NK-92 (cell line): ENCODE measurements around the gene PMFBP1.

Experiments
- DNase-seq: peaks from one replicate; lab custom pipeline; 2025; ENCODE audit not compliant: unreplicated experiment; lab: John Stamatoyannopoulos, UW

PMFBP1 gene

GRCh38 chr16:72187551-72187950 lies 15.6 kb upstream of the PMFBP1 start:
- DNase-seq = no peak

GRCh38 chr16:72182976-72183375 lies 11.0 kb upstream of the PMFBP1 start:
- DNase-seq = no peak

GRCh38 chr16:72179204-72179970 lies 7.4 kb upstream of the PMFBP1 start:
- DNase-seq = no peak

GRCh38 chr16:72174726-72175125 lies 2.8 kb upstream of the PMFBP1 start:
- no peak for DNase-seq

- no peak for DNase-seq
Observed at GRCh38 chr16:72173997-72174396, 2.0 kb upstream of the PMFBP1 start.

GRCh38 chr16:72171236-72171635 lies 719 bp downstream of the PMFBP1 start:
- no peak for DNase-seq

- DNase-seq = no peak
Observed at GRCh38 chr16:72169708-72170107, 2.2 kb downstream of the PMFBP1 start.

GRCh38 chr16:72168365-72168764 lies 3.6 kb downstream of the PMFBP1 start:
- DNase-seq = no peak

- DNase-seq = no peak
Observed at GRCh38 chr16:72166954-72167561, 4.9 kb downstream of the PMFBP1 start.

GRCh38 chr16:72166151-72166550 lies 5.8 kb downstream of the PMFBP1 start:
- DNase-seq = no peak

GRCh38 chr16:72164691-72165090 lies 7.3 kb downstream of the PMFBP1 start:
- no peak for DNase-seq

- DNase-seq = no peak
Observed at GRCh38 chr16:72162105-72162692, 9.8 kb downstream of the PMFBP1 start.

GRCh38 chr16:72159801-72160200 lies 12.2 kb downstream of the PMFBP1 start:
- DNase-seq = no peak

GRCh38 chr16:72159386-72159785 lies 12.6 kb downstream of the PMFBP1 start:
- DNase-seq = no peak

- DNase-seq = no peak
Observed at GRCh38 chr16:72149676-72150464, 22.1 kb downstream of the PMFBP1 start.

GRCh38 chr16:72142476-72142875 lies 29.5 kb downstream of the PMFBP1 start:
- no peak for DNase-seq

- DNase-seq = no peak
Observed at GRCh38 chr16:72139908-72140307, 32.0 kb downstream of the PMFBP1 start.

GRCh38 chr16:72138064-72138572 lies 33.8 kb downstream of the PMFBP1 start:
- no peak for DNase-seq

GRCh38 chr16:72137380-72138063 lies 34.4 kb downstream of the PMFBP1 start:
- DNase-seq = no peak

- no peak for DNase-seq
Observed at GRCh38 chr16:72134507-72134906, 37.4 kb downstream of the PMFBP1 start.

GRCh38 chr16:72132726-72133125 lies 39.2 kb downstream of the PMFBP1 start:
- DNase-seq = no peak
